ENCODE results near the gene SSMEM1.
"Not testable (repeated sequence)": the region's sequence is repeated elsewhere in the genome, so short reads cannot be mapped to it uniquely, and the experiment has no call there.

SSMEM1 gene

GRCh38 chr7:130213828-130214227 is 6.2 kb downstream of the SSMEM1 start:
- DNase-seq (ENCODE audit: low spot score) = no peak

DNA sequence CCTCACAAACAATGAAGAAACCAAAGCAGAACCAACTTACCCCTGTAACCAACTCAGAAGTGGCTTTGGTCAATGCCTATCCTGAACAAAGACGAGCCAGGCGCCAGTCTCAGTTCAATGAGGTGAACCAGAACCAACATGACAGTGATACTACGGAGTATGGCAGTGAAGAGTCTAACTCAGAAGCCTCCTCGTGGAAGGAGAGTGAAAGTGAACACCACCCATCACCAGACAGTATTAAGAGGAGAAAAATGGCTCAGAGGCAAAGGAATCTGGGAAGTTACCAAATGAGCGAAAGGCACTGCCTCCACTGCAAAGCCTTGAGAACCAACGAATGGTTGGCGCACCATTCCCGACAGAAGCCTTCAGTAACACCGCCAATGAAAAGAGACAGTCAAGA is 8.4 kb downstream of the SSMEM1 start:
- DNase-seq (ENCODE audit: low spot score) = no peak

DNA sequence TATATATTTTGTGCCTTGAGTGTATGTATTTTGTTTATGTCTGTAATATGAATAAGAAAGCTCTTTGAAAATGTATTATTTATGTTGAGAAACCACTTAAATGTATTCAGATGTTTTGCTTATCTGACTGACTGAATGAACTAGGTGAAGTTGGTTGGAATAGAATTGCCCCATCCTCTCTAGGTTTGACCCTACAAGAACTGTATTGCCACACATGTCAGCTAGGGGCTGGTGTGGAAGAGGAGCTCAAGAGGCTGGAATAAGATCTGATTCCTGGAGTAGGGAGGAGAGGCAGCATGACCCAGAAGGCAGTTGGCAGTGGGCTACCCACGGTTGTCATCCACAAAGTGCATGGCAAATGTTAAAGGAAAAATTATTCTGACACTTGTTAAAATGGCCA is 9.1 kb downstream of the SSMEM1 start:
- DNase-seq (ENCODE audit: low spot score) = no peak

DNA sequence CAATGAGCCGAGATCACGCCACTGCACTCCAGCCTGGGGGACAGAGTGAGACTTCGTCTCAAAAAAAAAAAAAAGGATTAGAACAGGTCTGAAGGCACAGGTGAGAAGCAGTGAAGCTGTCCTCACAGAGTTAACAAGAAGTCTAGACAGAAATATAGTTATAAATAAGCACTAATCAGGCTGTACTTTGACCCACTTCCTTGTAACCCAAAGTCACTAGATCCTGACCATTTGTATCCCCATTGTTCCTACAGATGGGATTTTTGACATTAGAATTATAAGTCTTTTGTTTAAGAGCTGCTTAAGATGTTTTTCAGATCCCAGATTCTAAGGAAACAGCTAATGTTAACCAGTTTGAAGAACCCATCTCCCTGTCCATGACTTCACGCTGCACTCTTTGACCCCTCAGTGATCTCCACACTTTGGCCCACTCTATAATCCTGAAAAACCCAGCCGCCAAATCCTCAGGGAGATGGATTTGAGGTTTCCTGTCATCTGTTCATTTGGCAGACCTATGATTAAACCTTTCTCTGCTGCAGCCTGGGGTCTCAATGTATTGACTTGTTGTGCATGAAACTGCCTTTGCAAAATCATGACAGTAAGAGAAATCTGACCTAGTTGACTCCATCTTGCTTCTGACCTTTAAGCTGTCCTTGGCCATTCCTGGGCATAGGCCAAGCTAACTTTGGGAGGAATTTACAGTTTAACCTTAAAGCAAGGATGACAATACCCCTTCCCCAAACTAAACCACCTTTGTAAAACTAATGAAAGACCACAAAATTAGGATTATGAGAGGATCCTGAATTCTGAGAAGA is 11.4 kb downstream of the SSMEM1 start:
- no peak for DNase-seq (ENCODE audit: low spot score)

GRCh38 chr7:130219871-130220270 is 12.2 kb downstream of the SSMEM1 start:
- no peak for DNase-seq (ENCODE audit: low spot score)

GRCh38 chr7:130221746-130222145 is 14.1 kb downstream of the SSMEM1 start:
- no peak for DNase-seq (ENCODE audit: low spot score)

- DNase-seq (ENCODE audit: low spot score) = no peak
Observed at GRCh38 chr7:130223646-130224045, 16.0 kb downstream of the SSMEM1 start.

GRCh38 chr7:130224210-130224609 is 16.6 kb downstream of the SSMEM1 start:
- no peak for DNase-seq (ENCODE audit: low spot score)

DNA sequence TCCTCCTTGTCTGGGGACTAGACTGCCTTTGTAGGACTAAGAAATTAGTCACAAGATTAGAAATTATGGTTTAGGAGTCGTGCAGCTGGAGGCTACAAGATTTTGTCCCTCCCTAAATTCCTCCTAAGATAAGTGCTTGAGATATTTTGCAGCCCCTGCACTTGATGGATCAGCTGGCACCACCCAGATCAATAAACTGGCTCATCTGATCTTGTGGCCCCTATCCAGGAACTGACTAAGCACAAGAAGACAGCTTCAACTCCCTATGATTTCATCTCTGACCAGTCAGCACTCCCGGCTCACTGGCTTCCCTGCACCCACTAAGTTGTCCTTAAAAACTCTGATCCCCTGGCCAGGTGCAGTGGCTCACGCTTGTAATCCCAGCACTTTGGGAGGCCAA is 17.3 kb downstream of the SSMEM1 start:
- DNase-seq (ENCODE audit: low spot score) = not testable (repeated sequence)

DNA sequence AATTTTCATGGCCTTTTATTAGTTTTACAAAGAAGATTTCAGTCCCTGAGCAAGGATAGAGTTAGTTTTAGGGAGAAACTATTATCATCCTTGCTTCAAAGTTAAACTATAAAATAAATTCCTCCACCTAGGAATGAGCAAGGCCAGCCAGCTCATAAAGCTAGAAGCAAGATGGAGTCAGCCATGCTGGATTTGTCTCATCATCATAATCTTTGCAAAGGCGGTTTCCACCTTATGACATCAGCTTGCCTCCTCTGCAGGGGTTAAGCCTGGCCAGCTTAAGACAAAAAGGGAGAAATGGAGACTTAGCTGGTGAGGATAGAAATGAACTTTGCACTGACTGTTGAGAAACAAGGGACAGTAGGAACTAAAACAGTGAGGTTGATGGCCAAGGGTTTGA is 18.7 kb downstream of the SSMEM1 start:
- no peak for DNase-seq (ENCODE audit: low spot score)

DNA sequence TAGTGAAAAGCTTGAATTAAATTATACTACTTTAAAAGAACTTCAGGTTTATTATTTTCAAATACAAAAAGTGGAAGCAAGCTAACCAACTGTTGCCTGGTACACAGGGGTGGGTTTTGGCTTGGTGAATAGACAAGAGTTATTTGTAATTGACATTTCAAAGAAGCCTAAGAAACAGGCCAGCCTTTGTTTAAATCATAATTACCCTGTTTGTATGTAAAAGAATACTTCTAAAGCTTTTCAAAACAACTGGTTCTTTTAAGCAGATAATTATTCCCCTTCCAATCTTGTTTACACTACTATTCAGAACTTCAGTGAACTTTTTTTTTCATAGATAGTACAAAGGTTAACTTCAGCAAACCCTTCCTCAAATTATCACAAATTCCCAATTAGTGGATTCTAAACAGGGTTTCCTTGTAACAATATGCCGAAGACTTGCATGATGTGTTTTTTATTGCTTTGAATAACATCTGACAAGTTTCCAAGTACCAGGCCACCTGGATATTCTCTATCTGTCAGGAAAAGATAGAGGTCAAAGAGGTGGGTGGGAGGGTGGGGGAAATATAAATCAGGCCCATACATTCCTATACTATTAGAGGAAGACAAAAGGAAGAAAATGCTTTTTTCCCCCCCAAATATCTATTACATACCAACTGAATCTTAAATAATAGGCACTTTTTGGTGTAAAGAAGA is 20.4 kb downstream of the SSMEM1 start:
- DNase-seq (ENCODE audit: low spot score) = no peak

DNA sequence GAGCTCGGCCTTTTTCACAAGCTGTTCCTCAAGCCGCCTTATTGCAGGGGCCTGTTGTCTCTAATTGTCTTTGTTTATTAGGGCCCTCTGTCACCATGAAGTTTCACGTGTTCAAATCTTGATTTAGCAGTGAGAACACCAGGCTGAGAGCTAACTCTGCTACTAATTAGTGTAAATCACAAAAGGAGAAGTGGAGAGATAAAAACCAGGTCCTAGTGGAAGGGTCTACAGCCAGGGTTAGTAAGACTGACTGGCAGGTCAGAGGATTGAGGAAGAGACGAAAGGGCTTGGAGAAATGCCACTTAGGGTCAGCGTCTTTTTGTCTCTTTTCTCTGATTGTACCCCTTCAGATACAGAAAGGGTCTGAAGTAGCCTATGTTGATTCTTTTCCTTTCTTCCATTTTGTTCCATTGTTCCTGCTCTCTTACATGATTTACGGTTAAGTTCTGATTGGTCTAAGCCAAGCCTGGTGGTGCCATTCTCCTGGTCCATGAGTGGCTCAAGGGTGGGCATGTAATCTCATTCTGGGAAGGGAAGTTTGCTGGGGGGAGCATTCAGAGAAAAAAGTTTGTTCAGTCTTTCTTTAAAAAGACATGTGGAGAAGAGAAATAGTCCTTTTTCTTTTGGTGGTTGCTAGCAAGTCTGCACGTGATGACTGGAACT is 21.3 kb downstream of the SSMEM1 start:
- no peak for DNase-seq (ENCODE audit: low spot score)

GRCh38 chr7:130229981-130230380 is 22.3 kb downstream of the SSMEM1 start:
- not testable (repeated sequence) for DNase-seq (ENCODE audit: low spot score)

GRCh38 chr7:130231792-130232191 is 24.1 kb downstream of the SSMEM1 start:
- DNase-seq (ENCODE audit: low spot score) = no peak

DNA sequence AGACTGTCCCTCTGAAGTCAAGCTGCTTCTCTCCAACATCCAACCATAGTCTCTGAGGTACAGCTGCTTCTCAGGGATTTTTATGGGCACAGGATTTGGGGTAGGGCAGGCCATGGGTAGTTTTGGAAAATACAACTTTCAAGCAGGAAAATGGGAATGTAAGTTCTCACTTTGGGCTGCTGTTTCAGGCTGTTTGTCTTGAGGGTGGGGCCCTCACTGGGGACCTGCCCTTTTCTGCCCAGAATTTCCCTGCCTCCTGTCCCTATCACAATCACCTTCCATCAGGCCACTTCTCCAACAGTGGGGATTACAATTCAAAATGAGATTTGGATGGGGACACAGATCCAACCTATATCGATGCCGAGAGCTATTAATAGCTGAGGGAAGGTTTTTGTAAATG is 24.5 kb downstream of the SSMEM1 start:
- DNase-seq (ENCODE audit: low spot score) = no peak

GRCh38 chr7:130234078-130234477 is 26.4 kb downstream of the SSMEM1 start:
- DNase-seq (ENCODE audit: low spot score) = no peak

- DNase-seq (ENCODE audit: low spot score) = not testable (repeated sequence)
Observed at GRCh38 chr7:130236361-130236760, 28.7 kb downstream of the SSMEM1 start.

DNA sequence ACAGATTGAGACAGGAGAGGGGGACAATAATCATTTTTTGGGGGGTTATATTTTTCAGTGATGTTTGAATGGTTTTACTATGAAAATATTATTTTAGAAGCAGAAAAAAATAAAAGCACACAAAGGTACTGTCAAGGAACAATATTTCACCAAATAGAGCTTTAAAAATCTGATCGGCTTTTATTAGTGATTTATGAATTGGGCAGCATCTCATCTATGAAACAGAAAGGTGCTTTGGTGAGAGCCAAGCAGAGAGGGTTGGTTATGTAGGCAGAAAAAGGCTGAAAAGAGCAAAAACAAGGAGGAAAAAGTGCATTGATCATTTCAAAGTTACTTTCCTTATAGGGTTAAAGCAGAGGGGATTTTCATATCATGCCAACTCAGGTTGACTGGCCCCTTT is 32.6 kb downstream of the SSMEM1 start:
- no peak for DNase-seq (ENCODE audit: low spot score)

GRCh38 chr7:130242198-130243014 is 34.7 kb downstream of the SSMEM1 start:
- peak; percentile 39 for DNase-seq (ENCODE audit: low spot score)

GRCh38 chr7:130243486-130243885 is 35.8 kb downstream of the SSMEM1 start:
- DNase-seq (ENCODE audit: low spot score) = not testable (repeated sequence)

- DNase-seq (ENCODE audit: low spot score) = not testable (repeated sequence)
Observed at GRCh38 chr7:130246491-130246890, 38.8 kb downstream of the SSMEM1 start.

GRCh38 chr7:130248842-130249241 is 41.2 kb downstream of the SSMEM1 start:
- not testable (repeated sequence) for DNase-seq (ENCODE audit: low spot score)

Measured in germinal center (tissue), 1 donor.